CD4-positive, alpha-beta T cell treated with Interferon gamma for 1 hour (primary cell): Measurements from ENCODE around the gene CCN6.
"Not testable (repeated sequence)": the region's sequence is repeated elsewhere in the genome, so short reads cannot be mapped to it uniquely, and the experiment has no call there.

Experiments used
- DNase-seq: peaks from one replicate; pipeline ENCODE4 v3.0.0-alpha.2; 2020

The CCN6 gene

DNA sequence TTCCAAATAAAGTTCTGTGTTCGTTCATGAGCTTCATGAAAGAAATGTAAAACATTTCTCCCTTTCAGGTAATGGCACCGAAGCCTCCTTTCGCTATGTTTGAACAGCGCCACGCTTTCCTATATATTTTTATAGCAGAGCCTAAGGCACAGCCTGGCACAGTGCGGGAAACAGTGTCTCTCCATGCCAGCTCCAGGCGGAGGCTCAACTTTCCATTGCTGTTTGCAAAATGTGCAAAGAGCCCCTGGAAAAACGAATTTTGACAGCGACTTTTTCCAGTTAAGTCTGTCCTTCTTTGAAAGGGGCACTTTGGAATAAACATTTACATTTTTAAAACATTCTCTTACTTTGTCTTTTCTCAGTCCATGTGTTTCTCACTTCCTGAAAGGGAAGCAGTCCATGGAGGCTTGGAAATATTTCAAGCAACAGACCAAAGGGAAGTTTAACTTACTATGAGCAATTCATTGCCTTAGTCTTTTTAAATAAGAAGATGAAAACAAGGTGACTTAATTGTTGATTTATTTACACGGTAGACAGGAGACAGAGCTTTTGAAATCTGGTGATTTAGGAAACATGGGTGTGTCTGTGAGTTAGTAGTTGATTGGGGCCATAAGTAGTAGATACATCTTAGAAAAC is 769 bp downstream of the CCN6 start:
- no peak for DNase-seq

DNA sequence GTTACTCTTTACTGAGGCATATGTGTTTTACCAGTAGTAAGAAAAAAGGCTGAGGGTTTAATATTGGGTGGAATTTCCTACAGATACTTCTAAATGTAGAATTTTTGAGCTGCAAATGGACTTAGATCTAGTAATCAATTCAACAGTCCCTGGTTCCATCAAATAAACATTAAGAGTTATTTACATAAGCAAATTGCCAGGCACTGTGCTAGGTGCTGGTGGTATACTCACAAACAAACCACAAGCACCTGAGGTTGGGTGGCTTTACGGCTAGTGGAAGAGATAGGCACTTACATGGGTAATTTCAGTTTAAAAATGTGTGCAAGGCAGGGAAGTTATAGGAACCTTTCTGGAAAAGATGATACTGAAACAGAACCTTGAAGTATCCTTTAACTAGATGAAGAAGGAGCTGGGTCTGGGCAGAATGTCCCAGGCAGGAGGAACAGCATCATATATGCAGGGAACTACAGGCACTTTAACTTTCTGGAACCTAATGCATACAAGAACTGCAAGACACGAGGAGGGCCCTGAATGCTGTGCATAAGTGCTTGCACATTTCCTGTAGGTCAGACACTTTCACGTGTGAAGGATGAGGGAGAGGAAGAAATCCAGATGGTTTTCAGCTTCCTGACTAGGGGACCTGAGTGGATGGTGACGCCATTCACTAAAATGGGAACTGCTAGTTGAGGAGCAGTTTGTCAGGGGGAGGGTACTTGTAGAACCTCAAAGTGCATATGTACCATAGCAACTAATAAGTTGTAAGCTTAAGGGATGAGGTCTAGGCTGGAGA is 4.5 kb downstream of the CCN6 start:
- DNase-seq: no peak

DNA sequence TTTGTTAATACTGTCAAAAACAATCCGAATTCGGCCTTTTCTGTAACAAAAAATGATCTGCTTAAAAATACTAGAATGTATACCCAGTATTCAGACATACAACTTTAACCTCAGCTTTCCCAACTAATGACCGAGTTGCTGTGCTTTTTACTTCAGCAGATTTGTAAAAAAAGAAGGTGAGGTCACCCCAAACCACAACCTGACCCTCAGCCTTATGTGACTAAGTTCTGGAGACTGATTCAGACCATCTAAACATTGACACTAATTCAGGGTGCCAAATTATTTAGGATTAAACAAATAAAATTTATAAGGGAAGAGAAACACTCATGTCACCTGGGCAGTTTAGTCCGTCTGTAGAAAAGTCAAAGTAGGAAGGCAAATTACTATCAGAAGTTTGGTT is 7.7 kb downstream of the CCN6 start:
- no peak for DNase-seq

DNA sequence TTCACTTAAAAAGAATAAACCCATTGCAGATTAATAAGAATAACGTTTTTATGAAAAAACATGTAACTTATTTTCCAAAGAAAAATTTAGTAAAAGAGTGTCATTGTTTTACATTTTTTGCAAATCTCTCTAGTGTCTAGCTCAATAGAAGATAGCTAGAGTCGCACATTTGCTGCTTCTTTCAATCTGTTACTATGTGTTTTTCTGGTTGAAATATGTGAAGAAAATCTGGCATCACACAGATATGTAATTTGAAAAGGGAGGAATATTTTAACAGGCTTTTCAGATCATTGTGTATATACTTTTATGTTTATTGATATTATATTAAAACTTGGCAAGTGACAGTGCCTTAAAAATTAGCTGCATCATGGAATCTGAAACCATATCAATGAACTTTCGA is 9.1 kb downstream of the CCN6 start:
- DNase-seq: no peak

DNA sequence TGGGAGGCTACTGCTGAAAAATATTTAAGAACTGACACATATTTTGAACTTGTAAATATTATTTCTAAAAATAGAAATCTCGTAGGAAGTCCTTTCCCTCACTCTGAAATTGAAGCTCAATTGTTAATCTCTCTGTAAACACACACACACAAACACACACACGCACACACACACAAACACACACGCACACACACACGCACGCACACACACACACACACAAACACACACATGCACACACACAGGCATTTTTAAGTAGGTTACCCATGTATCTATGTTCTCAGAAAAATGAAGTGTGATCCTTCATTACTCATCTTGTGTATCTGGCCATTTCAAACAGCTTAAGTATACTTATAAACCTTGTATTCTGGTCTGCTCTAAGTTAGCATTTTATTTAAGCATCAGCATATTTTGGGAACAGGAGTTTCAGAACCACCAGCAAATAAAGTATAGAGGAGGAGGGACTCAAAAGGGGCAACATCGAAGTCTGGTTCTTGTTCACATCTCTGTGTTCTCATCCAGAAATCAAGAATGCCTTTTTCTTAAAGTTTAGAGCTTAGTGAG is 11.6 kb downstream of the CCN6 start:
- no peak for DNase-seq

DNA sequence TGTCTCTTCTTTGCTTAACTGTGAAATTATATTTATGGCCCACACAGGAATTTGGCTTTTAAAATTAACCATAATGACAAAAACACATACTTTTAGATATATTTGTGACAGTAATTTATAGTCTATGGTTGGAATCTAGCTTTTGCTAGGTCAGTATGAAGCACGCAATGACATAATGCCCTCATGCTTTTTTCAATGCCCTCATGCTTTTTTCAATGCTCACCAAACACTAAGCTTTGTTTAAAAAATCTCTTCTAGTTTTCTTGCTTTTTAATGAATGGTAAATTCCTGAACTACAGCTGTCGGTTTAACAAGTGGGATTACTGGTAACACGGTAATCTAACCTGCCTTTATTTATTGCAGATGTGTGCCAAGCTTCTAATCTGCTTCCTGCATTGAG is 12.7 kb downstream of the CCN6 start:
- no peak for DNase-seq

DNA sequence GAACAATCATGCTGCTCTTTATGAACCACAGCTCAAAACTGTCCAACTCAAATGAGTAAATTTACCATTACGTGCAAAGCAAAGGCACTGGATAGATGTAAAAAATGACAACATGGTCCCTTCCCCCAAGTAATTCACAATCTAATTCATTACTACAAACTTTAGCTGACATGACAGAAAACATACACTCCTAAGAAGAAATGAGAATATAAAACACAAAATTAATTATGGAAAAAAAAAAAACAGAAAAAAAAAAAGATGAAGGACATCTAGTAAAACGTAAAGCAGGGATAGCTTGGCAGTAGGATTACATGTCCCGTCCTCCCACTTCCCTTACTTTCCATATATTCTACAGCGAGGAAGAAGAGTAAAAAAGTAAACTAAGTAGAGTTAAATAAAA is 27.7 kb downstream of the CCN6 start:
- no peak for DNase-seq

DNA sequence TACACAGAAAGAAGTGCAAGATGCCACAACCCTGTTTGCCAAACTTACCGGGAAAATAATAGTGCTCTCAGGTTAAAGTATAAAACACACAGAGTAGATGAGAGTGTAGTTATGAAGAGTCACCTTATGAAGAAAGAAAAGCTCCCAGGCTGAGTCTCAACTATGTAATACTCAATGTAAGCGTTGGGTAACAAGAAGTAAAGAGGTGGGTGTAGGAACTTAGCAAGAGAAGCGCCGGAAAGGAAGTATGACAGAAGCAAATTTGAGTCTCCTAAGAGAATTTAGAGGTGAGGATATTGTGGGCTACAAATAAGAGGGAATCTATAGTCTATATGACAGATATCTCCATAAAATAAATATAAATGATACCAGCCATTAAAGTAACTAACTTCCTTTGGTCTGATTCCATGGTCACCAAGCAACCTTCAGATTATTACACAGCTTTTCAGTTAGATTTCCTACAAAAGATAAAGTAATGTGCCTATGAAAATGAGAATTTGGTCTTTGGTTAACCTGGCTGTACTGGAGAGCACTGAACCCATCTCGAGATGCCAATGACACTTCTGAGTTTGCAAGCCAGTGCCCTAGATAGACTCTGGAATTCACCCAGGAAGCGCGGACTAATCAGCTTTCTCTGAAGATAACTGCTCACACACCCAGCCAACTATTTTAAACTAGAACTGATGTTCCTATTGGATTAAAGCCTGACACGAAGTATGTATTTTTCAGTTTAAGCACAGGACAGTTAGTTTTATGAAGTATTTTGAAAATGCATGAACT is 31.6 kb downstream of the CCN6 start:
- DNase-seq: no peak

DNA sequence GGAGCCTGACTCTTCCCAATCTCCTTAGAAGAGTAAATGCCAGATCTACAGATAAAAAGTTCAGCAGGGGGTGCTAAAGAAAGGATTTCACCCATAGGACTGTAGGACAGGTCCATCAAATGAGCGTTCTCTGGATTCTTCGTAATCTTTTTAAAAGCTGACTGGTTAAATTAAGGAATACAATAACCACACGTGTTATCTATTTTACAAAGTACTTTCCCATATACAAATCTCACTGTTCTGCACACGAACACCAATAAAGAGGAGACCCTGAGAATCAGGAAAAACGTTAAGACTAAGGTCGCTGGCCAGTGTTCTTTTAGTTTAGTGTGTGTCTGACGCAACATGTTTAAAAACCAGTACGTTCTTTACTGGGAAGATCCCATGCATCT is 32.8 kb downstream of the CCN6 start:
- DNase-seq: no peak

DNA sequence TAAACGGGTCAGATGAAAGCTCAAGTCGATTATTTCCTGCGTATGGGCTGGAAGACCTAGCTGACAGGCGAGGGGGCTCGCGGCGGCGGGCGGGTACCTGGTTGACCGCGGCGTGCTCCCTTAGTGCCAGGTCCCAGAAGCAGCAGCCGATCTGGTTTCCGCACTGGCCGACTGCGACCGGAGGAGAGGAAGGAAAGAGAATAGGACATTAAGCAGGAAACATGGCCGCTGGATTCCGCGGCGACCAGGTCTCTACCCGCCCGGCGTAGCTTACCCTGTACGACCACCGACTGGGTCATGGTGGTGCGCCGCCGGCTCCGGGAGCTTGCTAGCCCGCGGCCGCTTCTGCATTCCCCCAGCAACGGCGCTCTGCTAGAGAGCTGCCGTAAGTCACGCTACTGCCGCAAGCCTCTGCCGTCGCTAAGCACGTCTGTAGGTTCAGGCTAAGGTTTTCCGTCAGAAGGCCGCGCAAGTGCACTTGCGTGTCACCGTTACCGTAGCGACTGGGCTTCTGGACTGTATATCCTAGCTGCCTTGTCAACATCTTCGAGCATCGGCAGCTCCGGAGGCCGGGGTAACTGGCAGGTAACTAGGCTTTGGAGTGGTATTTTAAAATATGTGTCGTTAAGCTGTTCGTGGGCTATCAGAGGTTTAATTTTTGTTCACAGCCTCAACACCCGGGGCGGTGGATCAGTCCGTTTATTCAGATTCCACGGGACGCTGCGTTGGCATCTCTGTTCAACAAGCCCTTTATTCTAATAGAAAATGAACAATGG is 33.4 kb downstream of the CCN6 start, which contains the start of the genes FAM229B and TUBE1:
Gene FAM229B (plus strand): TSS at position 456 of the 776 bp plus-strand sequence. CDS start 11,693 bp downstream, outside the sequence.
Gene TUBE1 (minus strand): TSS at position 347 of the 776 bp plus-strand sequence. CDS start 48 bp downstream, at position 299.
- peak; percentile 96 for DNase-seq

DNA sequence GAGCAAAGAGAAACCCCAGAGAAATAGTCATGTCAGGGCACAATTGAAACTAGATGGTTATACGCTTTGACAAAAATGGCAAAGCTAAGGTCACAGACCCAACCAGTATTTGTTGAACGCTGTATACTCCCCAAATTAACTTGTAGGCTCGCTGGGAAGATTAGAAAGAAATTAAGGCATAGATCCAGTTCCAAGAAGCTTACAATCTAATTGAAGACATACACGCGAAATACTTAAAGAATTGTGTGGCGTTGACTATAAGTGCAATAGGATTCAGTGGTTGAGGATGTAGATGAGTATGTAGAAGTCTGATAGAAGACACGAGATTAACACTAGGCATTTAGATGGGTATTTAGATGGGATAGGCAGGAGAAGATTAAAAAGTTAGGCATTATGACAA is 34.0 kb downstream of the CCN6 start:
- DNase-seq: no peak

DNA sequence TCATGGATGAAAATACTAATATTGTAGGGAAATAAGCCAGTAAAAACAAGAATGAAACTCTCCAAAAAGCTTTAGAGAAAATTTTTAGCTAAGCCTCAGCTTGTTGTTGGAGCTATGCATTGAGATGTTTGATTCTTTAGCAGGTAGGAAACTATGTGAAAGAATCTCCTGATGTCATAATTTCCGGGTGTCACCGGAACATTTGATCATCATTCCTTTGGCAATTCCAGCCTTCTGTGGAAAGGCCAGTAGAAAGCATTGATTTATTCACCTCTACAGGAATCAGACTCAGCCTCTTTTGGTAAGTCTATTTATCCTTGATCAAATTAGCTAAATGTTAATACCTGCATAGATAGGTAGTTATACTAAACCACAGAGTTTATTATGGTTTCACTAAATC is 43.0 kb downstream of the CCN6 start:
- no peak for DNase-seq

DNA sequence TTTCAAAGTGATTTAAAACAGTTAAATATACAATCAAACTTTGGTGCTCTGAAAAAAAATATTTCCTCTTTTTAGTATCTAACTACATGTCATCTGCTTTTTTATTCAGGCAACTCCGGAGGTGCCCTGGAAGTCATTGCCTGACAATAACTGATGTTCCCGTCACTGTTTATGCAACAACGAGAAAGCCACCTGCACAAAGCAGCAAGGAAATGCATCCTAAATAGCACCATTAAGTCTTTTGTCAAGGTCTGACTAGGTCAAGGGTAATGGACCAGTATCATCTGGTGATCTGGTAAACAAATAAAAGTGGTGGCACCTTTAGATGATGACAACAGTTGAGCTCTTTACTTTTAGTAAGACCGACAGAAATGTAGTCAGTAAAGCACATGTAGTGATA is 46.7 kb downstream of the CCN6 start:
- DNase-seq: no peak

DNA sequence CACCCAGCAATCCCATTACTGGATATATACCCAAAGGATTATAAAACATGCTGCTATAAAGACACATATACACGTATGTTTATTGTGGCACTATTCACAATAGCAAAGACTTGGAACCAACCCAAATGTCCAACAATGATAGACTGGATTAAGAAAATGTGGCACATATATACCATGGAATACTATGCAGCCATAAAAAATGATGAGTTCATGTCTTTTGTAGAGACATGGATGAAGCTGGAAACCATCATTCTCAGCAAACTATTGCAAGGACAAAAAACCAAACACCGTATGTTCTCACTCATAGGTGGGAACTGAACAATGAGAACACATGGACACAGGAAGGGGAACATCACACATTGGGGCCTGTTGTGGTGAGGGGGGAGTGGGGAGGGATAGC is 52.1 kb downstream of the CCN6 start:
- DNase-seq: not testable (repeated sequence)

DNA sequence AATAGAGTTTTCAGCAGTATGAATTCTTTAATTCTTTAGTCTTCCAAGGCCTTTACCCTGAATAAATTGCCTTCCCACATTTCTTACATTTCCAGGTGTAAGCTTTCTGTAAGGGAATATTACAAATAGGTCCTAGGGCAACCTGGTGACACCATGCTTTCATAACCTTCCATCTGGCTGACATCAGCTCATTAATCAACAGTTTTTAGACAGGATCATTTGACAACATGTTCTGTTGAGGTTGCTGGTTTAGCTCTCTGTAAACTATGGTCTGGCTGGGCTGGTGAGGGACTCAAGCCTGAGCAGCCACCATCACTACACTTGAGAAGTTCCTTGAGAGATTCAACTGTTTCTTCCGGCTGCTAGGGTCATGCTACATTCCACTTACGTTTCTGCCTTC is 52.7 kb downstream of the CCN6 start:
- DNase-seq: no peak

DNA sequence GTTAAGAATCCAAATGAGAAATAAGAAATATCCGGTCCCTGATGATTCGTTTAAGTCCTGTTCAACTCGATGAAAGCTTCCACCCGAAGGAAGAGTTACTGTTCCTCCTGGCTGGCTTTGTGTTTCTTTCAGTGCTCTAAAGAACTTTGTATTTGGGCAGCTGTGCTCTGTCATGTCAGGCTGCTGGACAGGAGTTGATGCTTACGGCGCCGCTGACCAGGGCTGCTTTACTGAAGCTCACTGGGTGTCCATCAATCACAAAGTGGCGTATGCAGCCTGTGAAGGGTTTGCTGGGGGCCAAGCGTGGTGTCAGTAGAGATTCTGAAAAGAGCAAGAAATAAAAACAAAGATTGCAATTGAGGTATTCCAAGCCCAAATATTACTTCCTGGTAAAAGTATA is 55.4 kb downstream of the CCN6 start:
- no peak for DNase-seq

DNA sequence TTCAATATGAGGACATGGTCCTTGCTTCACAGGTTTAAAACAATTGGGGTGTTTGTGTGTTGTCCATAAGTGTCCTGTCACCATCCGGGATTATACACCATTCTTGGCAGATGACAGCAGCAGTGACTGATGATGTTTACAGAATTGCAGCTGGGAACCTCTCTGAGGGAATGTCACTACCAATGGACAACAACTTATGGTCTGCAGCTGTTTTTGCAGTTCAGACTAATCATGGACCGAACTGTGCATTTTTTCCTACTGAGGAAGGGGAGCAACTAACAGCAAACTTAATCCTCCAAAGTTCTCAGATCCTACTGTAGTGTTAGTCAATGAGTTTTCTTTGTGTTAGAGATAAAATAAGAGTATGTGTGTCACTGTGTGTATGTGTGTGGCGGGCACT is 59.5 kb downstream of the CCN6 start:
- no peak for DNase-seq

DNA sequence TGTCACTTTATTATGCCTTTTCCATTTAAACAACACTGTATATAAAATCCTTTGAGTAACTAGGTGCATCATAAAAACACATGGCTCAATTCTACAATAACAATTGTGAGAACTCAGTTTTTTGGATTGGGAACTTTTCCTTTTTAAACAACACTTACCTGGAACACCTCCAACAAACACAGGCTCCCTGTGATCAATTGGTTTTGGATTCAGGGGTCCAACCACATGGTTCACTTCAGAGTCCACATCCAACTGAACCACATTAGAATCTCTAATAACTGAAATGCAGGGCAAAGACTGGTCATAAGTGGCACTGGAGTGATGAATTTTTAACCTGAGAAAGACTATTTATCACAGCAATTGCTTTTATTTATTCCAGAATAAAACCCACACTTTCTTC is 60.0 kb downstream of the CCN6 start:
- no peak for DNase-seq

DNA sequence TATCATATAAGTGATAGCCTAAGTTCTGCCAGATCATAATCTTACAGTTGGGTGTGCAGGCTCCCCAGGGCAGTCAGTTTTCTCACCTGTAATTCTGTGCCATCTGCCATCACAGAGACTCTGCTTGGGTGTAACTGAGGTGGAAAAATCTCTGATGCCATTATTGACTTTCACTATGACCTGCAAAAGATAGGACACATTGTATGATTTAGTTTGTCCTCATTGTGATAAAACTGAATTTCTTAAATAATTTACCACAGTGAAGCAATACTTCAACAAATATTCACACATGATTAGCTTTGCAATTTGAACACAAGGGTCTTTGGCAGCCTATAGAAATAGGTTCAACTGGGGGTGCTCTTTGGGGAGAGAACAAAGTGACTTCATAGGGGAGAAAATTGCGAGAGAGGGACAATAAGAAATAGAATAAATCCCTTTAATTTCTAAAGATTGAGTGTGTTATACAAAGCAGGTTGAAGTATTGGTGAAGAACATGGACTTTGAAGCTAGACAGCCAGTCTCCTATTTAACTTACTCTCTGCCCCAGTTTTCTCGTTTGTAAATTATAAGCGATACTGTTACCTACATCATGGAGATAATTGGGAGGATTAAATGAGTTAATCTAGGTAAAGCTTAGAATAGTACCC is 60.8 kb downstream of the CCN6 start:
- no peak for DNase-seq

DNA sequence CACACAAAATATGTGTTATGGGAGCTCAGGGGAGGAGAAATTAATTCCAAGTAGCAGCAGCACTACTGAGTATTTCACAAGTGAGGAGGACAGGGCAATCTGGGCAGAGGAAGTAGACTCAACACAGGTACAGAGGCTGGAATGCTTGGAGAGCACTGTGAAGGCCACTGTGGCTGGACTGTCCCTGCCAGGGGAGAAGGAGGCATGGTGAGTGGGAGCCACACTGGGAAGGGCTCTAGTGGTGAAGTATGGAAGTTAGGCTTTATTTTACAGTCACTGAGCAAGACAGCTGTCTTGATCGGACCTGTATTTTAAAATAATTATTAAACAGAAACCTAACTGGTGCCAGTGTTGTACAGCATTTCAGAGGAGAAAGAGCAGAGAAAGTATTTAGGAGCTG is 62.3 kb downstream of the CCN6 start:
- DNase-seq: no peak

DNA sequence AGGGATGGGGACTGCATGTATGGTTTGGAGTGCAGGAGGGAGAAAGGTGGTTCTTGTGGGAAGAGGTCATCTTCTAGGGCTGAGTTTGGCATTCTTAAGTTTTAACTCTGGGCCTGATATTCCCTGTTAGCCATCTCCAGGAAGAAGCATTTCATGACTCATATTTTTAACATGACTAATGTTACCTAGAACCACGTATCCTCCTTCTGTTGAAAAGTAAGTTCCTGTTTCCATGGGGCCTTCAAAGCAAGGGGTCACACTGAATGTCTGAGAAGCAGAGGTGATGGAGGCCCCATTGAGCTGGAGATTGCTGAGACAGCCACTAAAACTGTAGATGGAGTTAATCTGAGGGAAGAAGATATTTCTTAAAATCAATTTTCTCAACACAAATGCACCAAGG is 63.6 kb downstream of the CCN6 start:
- DNase-seq: no peak

DNA sequence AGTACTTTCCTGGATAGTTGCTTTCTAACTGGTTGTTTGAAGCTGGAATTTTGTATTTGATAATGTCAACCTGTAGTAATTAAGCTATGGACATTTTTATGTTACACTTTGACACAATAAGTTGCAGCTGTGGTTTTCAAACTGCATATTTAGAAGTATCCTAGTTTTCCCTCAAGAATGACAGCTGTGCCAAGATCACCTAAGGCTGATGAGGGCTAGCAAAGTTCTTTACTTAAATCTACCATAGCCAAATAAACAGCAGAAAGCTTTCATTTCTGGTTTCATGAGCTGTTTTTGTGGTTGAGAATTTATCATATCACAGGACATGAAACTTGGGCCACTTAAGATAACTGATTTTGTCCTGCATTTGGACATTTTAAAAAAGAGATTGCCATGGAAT is 64.1 kb downstream of the CCN6 start:
- DNase-seq: no peak
